HL-60 (cell line): Measurements from ENCODE around the gene UCN2.

Experiments used
- CTCF ChIP-seq: IDR thresholded peaks from one replicate; pipeline ENCODE4 v1.5.1; 2011; ENCODE audit warnings: low read length, control low read depth, inconsistent platforms; ENCODE audit not compliant: insufficient read depth
- GABPA ChIP-seq: IDR thresholded peaks from 2 replicates; pipeline ENCODE4 v1.6.1; 2012; ENCODE audit warnings: low read depth
- POLR2AphosphoS5 ChIP-seq: IDR thresholded peaks from 2 replicates; pipeline ENCODE4 v1.6.1; 2012; ENCODE audit warnings: low read depth
- REST ChIP-seq: IDR thresholded peaks from 2 replicates; pipeline ENCODE4 v1.6.1; 2012; ENCODE audit warnings: low read depth; ENCODE audit not compliant: insufficient replicate concordance

GRCh38 chr3:48596157-48596556 lies 32.6 kb upstream of the UCN2 start:
- TF ChIP-seq CTCF = no peak
- TF ChIP-seq REST = no peak
- no peak for TF ChIP-seq POLR2AphosphoS5
- no peak for TF ChIP-seq GABPA
